Loucy (cell line): ENCODE results near the gene RGS6.

Source experiments
- H2AFZ ChIP-seq: fragments of 200-600 bp; sonication (generic); 2 replicates; pipeline ENCODE4 v1.6.0; 2016; ENCODE audit warnings: antibody characterized with exemption, mild to moderate bottlenecking, low read length, moderate library complexity
- H3F3A ChIP-seq: fragments of 200-600 bp; 2 replicates; pipeline ENCODE4 v1.6.0; 2016; ENCODE audit warnings: antibody characterized with exemption, low read depth, mild to moderate bottlenecking
- H3K27me3 ChIP-seq: fragments of 200-600 bp; sonication (generic); 2 replicates; pipeline ENCODE4 v1.6.1; 2014; ENCODE audit warnings: low read length, mild to moderate bottlenecking; ENCODE audit not compliant: insufficient read depth, poor library complexity, severe bottlenecking
- H3K36me3 ChIP-seq: fragments of 200-600 bp; sonication (generic); 2 replicates; pipeline ENCODE4 v1.6.1; 2016; ENCODE audit warnings: low read length; ENCODE audit not compliant: insufficient read depth
- H3K4me1 ChIP-seq: fragments of 200-600 bp; sonication (generic); 2 replicates; pipeline ENCODE4 v1.5.1; 2014; ENCODE audit warnings: low read length, mild to moderate bottlenecking; ENCODE audit not compliant: insufficient read depth, poor library complexity, severe bottlenecking
- H3K4me2 ChIP-seq: fragments of 200-600 bp; sonication (generic); 2 replicates; pipeline ENCODE4 v1.6.0; 2014; ENCODE audit warnings: antibody characterized with exemption, low read length, low read depth, mild to moderate bottlenecking; ENCODE audit not compliant: poor library complexity, severe bottlenecking
- H3K4me3 ChIP-seq: fragments of 200-600 bp; sonication (generic); 2 replicates; pipeline ENCODE4 v1.5.1; 2014; ENCODE audit warnings: low read length, mild to moderate bottlenecking, mixed read lengths; ENCODE audit not compliant: poor library complexity, severe bottlenecking
- H3K79me2 ChIP-seq: fragments of 200-600 bp; sonication (generic); 2 replicates; pipeline ENCODE4 v1.6.1; 2014; ENCODE audit warnings: low read length; ENCODE audit not compliant: insufficient read depth
- H3K9ac ChIP-seq: fragments of 200-600 bp; sonication (generic); 2 replicates; pipeline ENCODE4 v1.6.0; 2014; ENCODE audit warnings: mild to moderate bottlenecking, low read depth, low read length, moderate library complexity; ENCODE audit not compliant: poor library complexity, severe bottlenecking
- H3K9me2 ChIP-seq: fragments of 200-600 bp; sonication (generic); replicated peaks from 2 replicates; pipeline ENCODE4 v1.6.1; 2016; ENCODE audit warnings: low read depth, low read length, mixed read lengths
- H3K9me3 ChIP-seq: fragments of 200-600 bp; sonication (generic); 2 replicates; pipeline ENCODE4 v1.6.1; 2014; ENCODE audit warnings: mild to moderate bottlenecking, antibody characterized with exemption, low read length, low read depth; ENCODE audit not compliant: insufficient read depth
- H4K20me1 ChIP-seq: fragments of 200-600 bp; sonication (generic); 2 replicates; pipeline ENCODE4 v1.6.0; 2014; ENCODE audit warnings: antibody characterized with exemption, low read length, mild to moderate bottlenecking; ENCODE audit not compliant: insufficient read depth, poor library complexity, severe bottlenecking
- CTCF ChIP-seq: fragments of 200-600 bp; sonication (generic); conservative IDR thresholded peaks from 2 replicates; pipeline ENCODE4 v1.5.1; 2014; ENCODE audit warnings: mild to moderate bottlenecking, antibody characterized with exemption, low read length
- EZH2phosphoT487 ChIP-seq: fragments of 200-600 bp; IDR thresholded peaks from 2 replicates; pipeline ENCODE4 v1.6.1; 2018; ENCODE audit warnings: antibody characterized with exemption, mild to moderate bottlenecking, moderate library complexity, borderline replicate concordance

Gene RGS6

GRCh38 chr14:72549854-72550253 lies 617.6 kb downstream of the RGS6 start:
- Histone ChIP-seq H3K27me3 (no peaks in the 10 kb centered on the region), H3K4me1 (peaks cover 36% of the 10 kb centered on the region)

DNA sequence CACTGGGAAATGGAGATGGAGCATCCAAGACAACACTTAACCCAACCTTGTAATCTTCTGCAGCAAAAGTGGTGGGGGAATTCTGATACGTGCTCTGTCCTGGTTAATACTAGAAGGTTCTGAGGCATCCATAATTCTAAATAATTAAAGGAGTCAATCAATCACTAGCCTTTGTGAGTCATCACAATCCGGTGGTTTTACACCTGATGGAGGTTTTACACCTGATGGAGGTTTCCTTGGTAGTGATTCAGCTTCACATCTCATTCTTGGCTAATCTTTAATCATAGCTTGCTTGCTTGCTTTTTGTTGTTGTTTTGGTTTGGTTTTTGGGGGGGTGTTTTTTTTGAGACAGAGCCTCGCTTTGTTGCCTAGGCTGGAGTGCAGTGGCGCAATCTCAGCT lies 618.3 kb downstream of the RGS6 start:
- Histone ChIP-seq H3K4me3 (no peak overlapping the region), H3K4me2 (no peak overlapping the region), H3K4me1 (peaks cover 30% of the 10 kb centered on the region), H2AFZ (no peak overlapping the region), H3K27me3 (no peaks in the 10 kb centered on the region), H3K9me2 (no peaks in the 10 kb centered on the region), H4K20me1 (no peaks in the 10 kb centered on the region), H3K9ac (no peak overlapping the region), H3K79me2 (no peaks in the 10 kb centered on the region), H3F3A (no peaks in the 10 kb centered on the region), H3K9me3 (no peaks in the 10 kb centered on the region), H3K36me3 (no peaks in the 10 kb centered on the region)
- TF ChIP-seq CTCF = no peak
- TF ChIP-seq EZH2phosphoT487 = no peak

More at GRCh38 chr14:72549854-72550253, 617.6 kb downstream of the RGS6 start:
- H3K9me2 ChIP-seq = no peaks in the 10 kb centered on the region
- H4K20me1 ChIP-seq = no peaks in the 10 kb centered on the region
- H3K4me3 ChIP-seq = no peak overlapping the region
- TF ChIP-seq CTCF (no peak), EZH2phosphoT487 (no peak)
- no peaks in the 10 kb centered on the region for H3F3A ChIP-seq
- H3K9ac ChIP-seq = no peak overlapping the region
- no peak overlapping the region for H2AFZ ChIP-seq
- no peak overlapping the region for H3K4me2 ChIP-seq
- no peaks in the 10 kb centered on the region for H3K36me3 ChIP-seq
- H3K9me3 ChIP-seq = no peaks in the 10 kb centered on the region
- no peaks in the 10 kb centered on the region for H3K79me2 ChIP-seq

- Histone ChIP-seq H4K20me1 (no peaks in the 10 kb centered on the region), H3K9me3 (no peaks in the 10 kb centered on the region), H3K79me2 (no peaks in the 10 kb centered on the region), H3K4me1 (peaks cover 13% of the 10 kb centered on the region), H2AFZ (no peak overlapping the region), H3F3A (no peaks in the 10 kb centered on the region), H3K9ac (no peak overlapping the region), H3K27me3 (no peaks in the 10 kb centered on the region), H3K36me3 (no peaks in the 10 kb centered on the region), H3K9me2 (no peaks in the 10 kb centered on the region), H3K4me2 (no peak overlapping the region), H3K4me3 (no peak overlapping the region)
- TF ChIP-seq EZH2phosphoT487 (no peak), CTCF (no peak)
Observed at GRCh38 chr14:72552236-72552635, 620.0 kb downstream of the RGS6 start.
